Measurements from ENCODE around the gene NXPH3.
A peak's percentile ranks its signal among the peaks of the same experiment; 100 is the strongest.

NXPH3 gene

DNA sequence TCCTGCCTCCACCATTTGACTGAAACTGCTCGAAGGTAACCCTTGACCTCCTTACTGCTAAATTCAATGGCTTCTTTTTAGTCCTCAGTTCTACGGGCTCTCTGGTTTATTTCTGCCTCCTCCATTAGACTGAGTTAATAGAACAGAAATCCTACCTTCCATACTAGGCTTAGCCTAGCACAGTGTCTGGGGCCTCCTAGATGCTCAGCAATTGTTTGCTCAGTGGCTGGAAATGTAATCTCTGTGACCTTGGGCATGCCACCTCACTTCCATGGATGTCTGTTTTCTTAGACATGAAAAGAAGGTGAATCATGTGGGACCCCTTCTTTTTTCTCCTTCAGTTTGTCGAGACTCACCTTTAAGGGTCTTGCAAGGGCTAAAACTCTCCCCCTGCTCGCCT is 19.7 kb downstream of the NXPH3 start:
- no peak for DNase-seq

- no peak for DNase-seq
These were observed 20.3 kb downstream of the NXPH3 start for GRCh38 chr17:49595980-49596379.

DNA sequence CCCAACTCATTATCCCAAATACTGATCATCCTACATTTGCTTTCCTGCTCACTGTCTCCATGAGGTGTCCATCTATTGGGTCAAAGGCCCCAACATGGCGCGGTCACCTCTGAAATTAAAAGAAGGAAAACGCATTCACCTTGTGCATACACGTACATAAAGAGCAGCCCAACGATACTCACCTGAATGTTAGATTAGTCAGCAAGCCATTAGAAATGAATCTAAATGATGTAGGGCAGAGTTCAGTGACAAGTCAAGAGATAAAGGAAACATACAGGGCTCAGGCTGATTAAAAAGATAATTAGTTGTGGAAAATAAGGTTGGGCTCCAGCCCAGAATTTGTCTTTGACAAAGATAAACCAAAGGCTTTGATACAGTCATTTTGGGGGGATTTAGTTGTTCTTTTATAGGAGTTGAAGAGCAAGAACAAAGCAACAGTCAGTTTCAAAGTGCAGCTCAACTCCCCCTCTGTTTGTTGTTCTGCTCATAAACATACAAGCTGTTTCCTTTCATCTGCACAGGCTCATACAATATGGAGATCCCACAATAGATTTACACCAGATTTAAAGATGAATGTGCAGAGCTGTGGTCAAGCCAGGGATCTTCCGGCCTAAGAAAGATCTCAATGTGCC is 21.1 kb downstream of the NXPH3 start:
- no peak for DNase-seq

- DNase-seq, result no peak
These were observed 21.8 kb downstream of the NXPH3 start for GRCh38 chr17:49597436-49597835.

DNA sequence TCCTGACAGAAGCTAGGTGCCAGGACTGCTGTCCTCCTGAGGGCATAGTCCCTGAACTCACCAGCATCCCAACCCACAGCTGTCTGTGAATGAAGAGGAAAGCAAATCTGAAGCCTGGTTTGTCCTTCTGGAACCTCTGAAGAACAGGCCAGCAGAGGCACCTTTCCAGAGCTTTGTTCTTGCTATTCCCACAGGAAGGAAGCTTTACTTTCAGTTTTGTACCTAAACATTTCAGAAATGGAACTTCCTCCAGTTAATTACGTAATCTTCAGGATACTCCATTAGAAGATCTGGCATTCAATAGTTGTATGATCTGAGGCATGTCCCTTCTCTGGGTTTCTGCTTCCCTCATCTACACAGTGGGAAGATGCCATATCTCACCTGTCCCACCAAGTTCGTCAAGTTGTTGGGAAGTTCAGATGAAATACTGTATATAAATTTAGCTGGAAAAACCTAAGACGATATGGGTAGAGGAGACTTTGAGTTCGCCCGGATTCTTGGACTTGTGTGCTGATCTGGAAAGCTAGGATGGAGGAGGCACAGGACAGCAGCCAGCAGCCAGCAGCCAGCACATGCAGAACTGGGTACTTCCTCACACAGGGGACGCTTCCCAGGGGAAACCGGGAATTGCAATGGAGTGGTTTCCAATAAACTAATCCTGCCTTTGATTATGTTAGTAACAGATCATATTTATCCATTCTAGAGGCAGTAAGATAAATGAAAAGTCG is 22.4 kb downstream of the NXPH3 start:
- DNase-seq, result no peak

GRCh38 chr17:49598918-49599317 is 23.2 kb downstream of the NXPH3 start:
- no peak for DNase-seq

DNA sequence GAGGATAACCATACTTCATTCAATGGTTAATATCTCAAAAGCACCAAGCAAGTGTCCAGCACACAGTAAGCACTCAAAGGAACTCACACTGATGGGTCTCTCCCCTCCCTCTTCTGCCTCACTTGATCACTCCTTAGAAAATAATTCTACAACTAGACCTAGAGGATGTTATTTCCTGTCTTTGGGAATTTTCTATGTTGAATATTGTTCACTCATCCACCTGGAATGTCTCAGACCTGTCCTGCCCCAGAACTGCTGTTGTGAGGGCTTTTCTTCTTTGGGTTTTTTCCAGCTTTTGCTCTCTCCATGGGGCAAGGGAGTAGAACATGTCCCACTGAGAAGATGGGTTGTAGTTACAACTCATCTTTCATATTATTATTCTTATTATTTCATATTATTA is 25.3 kb downstream of the NXPH3 start:
- no peak for DNase-seq

DNA sequence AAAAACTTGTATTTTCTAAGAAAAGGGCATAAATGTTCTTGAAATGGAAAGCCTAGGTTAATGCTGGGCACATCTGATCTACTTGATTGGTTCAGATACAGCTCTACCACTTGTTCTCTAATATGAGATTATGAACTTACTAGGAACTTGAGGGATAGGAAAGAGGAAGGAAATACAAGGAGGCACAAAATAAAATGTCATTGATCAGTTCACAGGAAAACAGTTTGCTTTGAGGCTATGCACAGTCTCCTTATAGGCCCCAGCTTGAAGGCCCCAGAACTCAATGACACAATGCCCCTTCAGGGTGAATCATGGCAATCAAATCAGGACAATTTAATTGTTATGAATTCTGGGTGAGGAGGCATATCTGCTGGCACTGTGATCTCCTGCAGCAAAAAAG is 27.1 kb downstream of the NXPH3 start:
- DNase-seq, result peak; percentile 13

DNA sequence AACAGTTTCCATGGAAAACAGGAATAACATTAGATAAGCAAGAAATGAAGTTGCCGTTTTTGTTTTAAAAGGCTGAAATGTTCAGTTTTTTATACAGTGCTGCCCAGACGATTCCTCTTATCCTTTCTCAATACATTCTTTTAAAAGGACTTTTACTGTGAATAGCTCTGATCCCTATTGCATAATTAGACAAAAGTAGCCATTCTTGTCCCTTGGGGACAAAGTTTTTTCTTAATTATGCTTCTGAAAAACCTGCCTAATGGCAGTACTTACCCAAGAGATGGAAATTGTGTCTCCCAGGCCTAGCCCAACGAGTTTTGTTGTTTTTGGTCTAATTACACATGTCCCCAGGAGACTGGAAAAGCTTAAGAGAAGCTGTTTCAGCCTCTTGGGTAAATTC is 27.6 kb downstream of the NXPH3 start:
- no peak for DNase-seq

GRCh38 chr17:49603720-49604119 is 28.0 kb downstream of the NXPH3 start:
- DNase-seq, result no peak

DNA sequence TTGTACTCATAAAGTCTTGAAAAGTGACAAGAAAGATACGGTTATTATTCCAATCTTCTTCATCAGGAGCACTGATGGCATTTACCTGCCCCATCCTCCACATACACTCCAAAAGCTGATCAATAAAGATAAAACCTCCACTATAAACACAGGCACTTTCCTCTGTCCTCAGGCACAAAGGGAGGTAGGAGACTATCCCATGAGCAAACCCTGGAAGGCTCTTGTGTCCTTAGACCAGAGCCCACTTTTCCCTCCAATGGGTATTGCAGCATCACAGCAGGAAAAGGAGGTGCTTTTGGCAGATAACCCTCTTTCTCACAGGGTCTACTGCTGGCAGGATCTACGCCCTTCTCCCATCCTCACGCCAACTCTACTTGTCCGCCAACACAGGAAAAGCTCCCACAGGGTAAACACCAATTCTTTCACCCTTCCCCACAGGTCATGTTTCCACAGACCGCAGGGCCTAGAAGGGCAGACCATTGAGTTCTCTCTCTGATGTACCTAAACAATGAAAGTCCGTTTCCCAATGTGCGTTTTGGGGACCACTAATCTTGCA is 28.7 kb downstream of the NXPH3 start:
- no peak for DNase-seq

GRCh38 chr17:49610883-49611584 is 35.4 kb downstream of the NXPH3 start:
- no peak for DNase-seq

GRCh38 chr17:49612726-49613125 is 37.1 kb downstream of the NXPH3 start:
- DNase-seq, result no peak

GRCh38 chr17:49613182-49613800 is 37.6 kb downstream of the NXPH3 start:
- DNase-seq, result no peak

DNA sequence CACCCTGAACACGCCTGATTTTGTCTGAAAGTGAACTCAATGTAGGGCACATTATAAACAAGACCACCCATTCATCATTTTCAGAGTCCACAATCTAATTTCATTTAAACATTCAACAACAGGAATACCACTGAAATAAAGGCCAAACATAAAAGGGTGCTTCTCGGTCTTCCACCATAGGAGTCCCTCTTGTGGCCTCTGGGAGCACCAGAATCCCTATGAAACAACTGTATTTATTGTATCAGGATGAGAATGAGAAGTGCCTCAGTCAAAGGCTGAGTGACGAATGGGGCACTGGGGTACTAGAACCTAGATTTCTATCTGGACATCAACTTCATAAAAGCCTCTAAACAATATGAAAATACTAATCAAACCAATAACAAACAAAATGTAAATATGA is 40.4 kb downstream of the NXPH3 start:
- no peak for DNase-seq

DNA sequence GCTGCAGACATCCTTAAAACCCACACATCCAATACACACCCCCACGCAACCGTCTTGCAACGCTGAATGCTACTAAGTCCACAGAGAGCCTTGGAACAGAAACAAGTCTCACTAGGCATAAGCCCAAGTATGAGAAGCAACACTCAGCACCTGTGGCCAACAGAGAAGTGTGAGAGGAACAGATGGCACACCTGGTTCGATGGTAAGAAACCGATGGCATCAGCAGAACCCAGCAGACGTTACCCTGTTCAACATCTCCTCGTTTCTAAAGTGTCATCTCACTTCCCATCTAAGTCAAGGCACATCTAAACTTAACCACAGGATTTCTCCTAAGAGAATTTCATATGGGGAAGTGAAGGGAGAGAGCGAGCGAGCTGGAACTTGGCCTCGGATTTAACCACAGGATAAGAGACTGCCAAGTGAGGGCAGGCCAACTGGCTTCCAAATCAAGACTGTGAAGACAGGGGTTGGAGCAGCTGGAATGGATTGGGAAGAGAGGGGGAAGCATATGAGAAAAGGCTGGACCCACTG is 41.0 kb downstream of the NXPH3 start:
- DNase-seq, result no peak

DNA sequence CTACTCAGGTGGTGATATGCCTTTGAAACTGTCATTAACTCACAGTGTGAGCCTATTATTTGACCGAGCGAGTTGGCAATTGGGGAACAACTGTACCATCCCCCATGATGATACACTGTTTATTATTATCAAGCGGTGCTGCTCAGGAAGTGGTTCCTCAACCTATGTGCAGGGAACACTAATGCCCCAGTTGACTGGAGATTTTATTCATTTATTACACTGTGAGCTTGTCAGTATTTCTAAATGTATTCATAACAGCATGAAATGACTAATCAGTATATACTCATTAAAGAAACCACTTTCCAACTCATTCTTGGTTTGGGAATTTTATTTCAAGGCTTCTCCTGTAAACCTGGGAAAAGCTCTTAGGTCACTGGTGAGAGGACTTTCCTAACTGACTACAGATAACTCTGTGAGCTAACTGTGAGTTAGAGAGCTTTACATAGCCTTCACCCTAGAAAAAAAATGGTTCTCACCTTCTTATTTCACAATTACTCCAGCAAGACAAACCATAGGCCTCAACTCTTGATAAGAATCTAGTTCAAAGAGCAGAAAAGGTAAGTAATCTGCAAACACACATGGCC is 42.4 kb downstream of the NXPH3 start:
- no peak for DNase-seq

GRCh38 chr17:49621420-49621819 is 45.7 kb downstream of the NXPH3 start:
- no peak for DNase-seq

DNA sequence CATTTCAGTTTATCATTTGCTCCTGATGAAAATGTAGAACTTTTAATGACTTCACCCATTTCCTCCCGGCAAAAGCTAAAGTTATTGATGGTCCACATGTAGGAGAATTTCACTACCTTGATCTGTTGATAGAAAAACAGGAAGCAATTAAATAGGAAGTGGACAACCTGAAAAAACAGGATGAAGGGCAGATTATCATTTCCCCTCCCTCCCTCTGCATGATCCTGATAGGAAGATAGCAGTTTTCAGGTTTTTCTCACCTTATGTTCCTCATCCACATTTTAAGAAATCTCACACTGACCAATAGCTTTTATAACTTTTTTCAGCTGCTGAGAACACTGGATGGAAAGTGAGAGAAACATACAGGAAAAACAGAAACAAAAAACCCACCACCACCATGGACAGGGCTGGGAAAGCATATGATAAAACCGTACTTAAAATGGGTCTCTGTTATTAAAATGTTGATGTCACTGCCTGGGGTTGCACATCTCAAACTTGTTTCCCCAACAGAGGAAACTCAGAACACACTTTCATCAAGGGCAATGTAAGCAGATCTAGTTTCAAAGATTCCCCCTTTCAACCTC is 46.4 kb downstream of the NXPH3 start:
- DNase-seq, result no peak

- DNase-seq, result no peak
These were observed 49.2 kb downstream of the NXPH3 start for GRCh38 chr17:49624896-49625295.

- no peak for DNase-seq
These were observed 53.8 kb downstream of the NXPH3 start for GRCh38 chr17:49629447-49629846.

- DNase-seq, result no peak
These were observed 54.6 kb downstream of the NXPH3 start for GRCh38 chr17:49630113-49630900.
